Measurements from ENCODE around the gene GJA5. TPM values are rescaled to one million over a fixed set of nuclear protein-coding genes. Genes with fewer than 3 reads are reported as not detected.

GJA5 gene
- total RNA-seq, 1 experiment from 2014 or later, result 0.39 TPM

- Histone ChIP-seq H2BK12ac (ENCODE audit: insufficient read length, low read depth, low read length) (no peak overlapping the region), H3K27me3 (ENCODE audit: insufficient read depth, low read length) (no peaks in the 10 kb centered on the region), H3K14ac (ENCODE audit: insufficient read depth, low read length) (no peak overlapping the region), H3K9me3 (ENCODE audit: control insufficient read depth, low read depth, low read length) (no peaks in the 10 kb centered on the region), H2BK15ac (ENCODE audit: low read depth, low read length) (no peak overlapping the region), H3K79me2 (ENCODE audit: insufficient read depth, low read length) (no peaks in the 10 kb centered on the region), H3K4ac (ENCODE audit: low read depth, low read length) (no peak overlapping the region), H4K20me1 (ENCODE audit: control insufficient read depth, insufficient read depth, insufficient read length) (no peaks in the 10 kb centered on the region), H3K9ac (ENCODE audit: extremely low read depth, insufficient read length, low read length) (no peak overlapping the region), H3K79me1 (ENCODE audit: insufficient read depth, low read depth, low read length, poor library complexity, severe bottlenecking) (no peaks in the 10 kb centered on the region), H3K4me2 (ENCODE audit: insufficient read depth, insufficient read length, low read length) (no peak overlapping the region), H3K23ac (ENCODE audit: insufficient read length, low read depth, low read length) (no peak overlapping the region), H4K91ac (ENCODE audit: insufficient read length, low read depth, low read length) (no peak overlapping the region), H2BK20ac (ENCODE audit: low read depth, low read length, poor library complexity, severe bottlenecking) (no peak overlapping the region), H2AFZ (ENCODE audit: low read length) (no peak overlapping the region), H2BK120ac (ENCODE audit: low read depth, low read length, poor library complexity, severe bottlenecking) (no peak overlapping the region), H2BK5ac (ENCODE audit: insufficient read length, low read length) (no peak overlapping the region), H2AK5ac (ENCODE audit: insufficient read length, low read length) (no peak overlapping the region), H3K18ac (ENCODE audit: insufficient read length, low read depth, low read length) (no peak overlapping the region), H4K8ac (replicated peaks; ENCODE audit: insufficient read length, low read depth, low read length) (no peak overlapping the region), H3K27ac (ENCODE audit: insufficient read length, low read depth, low read length) (no peak overlapping the region), H3K56ac (ENCODE audit: insufficient read length, low read depth, low read length) (no peak overlapping the region), H4K5ac (ENCODE audit: insufficient read length, low read depth, low read length) (no peak overlapping the region), H3K4me1 (ENCODE audit: insufficient read depth, low read length) (no peaks in the 10 kb centered on the region; the same call in 1 of the 2 replicates), H3K23me2 (ENCODE audit: insufficient read length, low read depth, low read length, poor library complexity, severe bottlenecking) (no peaks in the 10 kb centered on the region), H3T11ph (ENCODE audit: low read length) (no peak overlapping the region)
- TF ChIP-seq, protein P1, sequence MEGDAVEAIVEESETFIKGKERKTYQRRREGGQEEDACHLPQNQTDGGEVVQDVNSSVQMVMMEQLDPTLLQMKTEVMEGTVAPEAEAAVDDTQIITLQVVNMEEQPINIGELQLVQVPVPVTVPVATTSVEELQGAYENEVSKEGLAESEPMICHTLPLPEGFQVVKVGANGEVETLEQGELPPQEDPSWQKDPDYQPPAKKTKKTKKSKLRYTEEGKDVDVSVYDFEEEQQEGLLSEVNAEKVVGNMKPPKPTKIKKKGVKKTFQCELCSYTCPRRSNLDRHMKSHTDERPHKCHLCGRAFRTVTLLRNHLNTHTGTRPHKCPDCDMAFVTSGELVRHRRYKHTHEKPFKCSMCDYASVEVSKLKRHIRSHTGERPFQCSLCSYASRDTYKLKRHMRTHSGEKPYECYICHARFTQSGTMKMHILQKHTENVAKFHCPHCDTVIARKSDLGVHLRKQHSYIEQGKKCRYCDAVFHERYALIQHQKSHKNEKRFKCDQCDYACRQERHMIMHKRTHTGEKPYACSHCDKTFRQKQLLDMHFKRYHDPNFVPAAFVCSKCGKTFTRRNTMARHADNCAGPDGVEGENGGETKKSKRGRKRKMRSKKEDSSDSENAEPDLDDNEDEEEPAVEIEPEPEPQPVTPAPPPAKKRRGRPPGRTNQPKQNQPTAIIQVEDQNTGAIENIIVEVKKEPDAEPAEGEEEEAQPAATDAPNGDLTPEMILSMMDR (conservative IDR thresholded peaks at IDR 0.05), result no peak
- no peak overlapping the region for H3K27ac Mint-ChIP-seq
- H3K27me3 Mint-ChIP-seq (ENCODE audit: low read depth), result no peaks in the 10 kb centered on the region; the same call in 1 of the 2 replicates
- no peak overlapping the region for H3K4me3 Mint-ChIP-seq
- H3K4me1 Mint-ChIP-seq, result 0 out of 4 replicates have a peak, but pooled peaks cover 0 to 3% of the 10 kb centered on the region in 2 experiments
- no peaks in the 10 kb centered on the region for H3K36me3 Mint-ChIP-seq (ENCODE audit: insufficient read depth in 1 of 3, low read depth in 3 of 3)
- no CpG with 5 or more reads among the region's 3 CpGs for WGBS (ENCODE audit: extremely low coverage, insufficient read length, low lambda C conversion rate)
- H3K9me3 Mint-ChIP-seq, result no peaks in the 10 kb centered on the region
- no peak for DNase-seq
These were observed 20.0 kb downstream of the GJA5 start for GRCh38 chr1:147740391-147740790.
